Measurements from ENCODE around the gene ZNF630.
"Not testable (repeated sequence)": the region's sequence is repeated elsewhere in the genome, so short reads cannot be mapped to it uniquely, and the experiment has no call there.

ZNF630 gene

GRCh38 chrX:48028091-48028490 lies 43.3 kb downstream of the ZNF630 start:
- DNase-seq (ENCODE audit: low read depth), result no peak

DNA sequence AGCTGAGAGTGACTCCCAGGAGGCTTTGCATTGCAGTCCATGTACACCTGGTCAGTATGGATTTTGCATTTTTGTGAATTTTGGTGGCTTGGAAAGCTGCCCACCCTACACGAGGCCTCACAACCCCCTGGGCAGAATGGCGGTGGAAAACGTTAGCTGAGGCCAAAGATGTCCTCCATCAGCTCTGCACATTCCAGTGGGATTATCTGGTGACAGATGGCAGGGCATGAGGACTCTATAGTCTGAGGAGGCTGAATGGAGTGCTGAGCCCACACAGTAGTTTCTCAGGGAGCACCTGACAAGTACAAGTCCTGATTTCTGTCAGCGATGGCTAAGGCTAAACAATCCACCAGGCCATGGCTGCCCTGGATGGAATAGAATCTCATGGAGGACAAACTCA lies 43.9 kb downstream of the ZNF630 start:
- not testable (repeated sequence) for DNase-seq (ENCODE audit: low read depth)

- no peak for DNase-seq (ENCODE audit: low read depth)
Measured at GRCh38 chrX:48025561-48025960, 45.9 kb downstream of the ZNF630 start.

GRCh38 chrX:48022738-48023137 lies 48.7 kb downstream of the ZNF630 start:
- DNase-seq (ENCODE audit: low read depth), result no peak

- no peak for DNase-seq (ENCODE audit: low read depth)
Measured at GRCh38 chrX:48022100-48022499, 49.3 kb downstream of the ZNF630 start.

DNA sequence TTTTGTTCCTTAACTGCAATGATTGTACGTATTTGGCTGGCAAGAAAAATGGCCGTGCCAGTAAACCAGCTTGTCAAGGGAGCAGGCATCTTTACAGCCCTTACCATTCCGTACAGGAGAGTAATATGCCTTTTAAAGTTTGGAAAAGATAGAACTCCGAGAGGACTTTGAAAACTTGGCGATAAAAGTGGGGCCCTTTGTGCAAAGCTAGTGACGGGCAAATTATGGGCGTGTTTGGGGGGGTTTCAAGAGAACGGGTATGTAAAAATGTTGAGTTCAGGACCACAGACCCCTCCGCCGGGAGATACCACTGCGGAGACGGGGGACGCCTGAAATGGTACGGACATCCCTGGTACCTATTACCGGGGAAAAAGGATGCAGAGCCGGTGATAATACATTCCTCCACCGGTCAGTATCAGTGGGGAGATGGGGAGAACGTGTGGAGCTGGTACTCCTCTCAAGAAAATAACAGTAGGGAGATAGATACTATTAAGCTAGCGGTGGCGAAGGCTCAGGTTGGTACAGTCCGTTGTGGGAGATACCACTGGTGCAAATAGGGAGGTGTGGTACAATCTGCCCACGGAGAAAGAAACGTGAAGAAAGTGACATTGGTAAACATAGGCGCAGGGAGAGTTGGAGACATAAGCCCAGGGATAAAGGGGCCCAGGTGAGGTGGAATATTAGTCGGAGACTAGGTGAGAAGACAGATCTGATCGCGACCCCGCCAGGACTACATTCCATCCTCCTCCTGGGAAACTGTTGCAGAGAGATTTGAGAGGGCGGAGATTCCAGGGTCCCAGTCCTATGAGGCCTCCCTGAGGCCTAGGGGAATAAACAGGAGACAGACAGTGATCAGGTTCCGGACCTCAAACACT lies 50.2 kb downstream of the ZNF630 start:
- peak; percentile 66 for DNase-seq (ENCODE audit: low read depth)

DNA sequence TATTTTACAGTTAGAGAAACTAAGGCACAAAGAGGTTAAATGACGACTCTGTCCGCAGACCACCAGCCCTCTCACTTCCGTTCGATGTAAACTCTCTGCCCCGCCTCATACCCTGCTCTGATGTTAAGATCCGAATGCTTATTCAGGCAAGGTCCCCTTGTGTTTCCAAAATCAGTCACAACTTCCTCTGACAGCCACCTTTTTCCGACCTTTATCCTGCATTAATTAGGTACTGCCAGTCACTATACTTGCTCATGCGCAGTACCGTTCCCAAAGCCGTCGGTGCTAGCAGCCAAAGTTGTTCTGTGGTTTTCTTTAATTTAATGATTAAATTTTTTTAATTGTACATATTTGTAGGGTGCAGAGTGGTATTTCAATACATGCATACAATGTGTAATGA lies 51.0 kb downstream of the ZNF630 start:
- not testable (repeated sequence) for DNase-seq (ENCODE audit: low read depth)

GRCh38 chrX:48019892-48020291 lies 51.5 kb downstream of the ZNF630 start:
- DNase-seq (ENCODE audit: low read depth), result not testable (repeated sequence)

DNA sequence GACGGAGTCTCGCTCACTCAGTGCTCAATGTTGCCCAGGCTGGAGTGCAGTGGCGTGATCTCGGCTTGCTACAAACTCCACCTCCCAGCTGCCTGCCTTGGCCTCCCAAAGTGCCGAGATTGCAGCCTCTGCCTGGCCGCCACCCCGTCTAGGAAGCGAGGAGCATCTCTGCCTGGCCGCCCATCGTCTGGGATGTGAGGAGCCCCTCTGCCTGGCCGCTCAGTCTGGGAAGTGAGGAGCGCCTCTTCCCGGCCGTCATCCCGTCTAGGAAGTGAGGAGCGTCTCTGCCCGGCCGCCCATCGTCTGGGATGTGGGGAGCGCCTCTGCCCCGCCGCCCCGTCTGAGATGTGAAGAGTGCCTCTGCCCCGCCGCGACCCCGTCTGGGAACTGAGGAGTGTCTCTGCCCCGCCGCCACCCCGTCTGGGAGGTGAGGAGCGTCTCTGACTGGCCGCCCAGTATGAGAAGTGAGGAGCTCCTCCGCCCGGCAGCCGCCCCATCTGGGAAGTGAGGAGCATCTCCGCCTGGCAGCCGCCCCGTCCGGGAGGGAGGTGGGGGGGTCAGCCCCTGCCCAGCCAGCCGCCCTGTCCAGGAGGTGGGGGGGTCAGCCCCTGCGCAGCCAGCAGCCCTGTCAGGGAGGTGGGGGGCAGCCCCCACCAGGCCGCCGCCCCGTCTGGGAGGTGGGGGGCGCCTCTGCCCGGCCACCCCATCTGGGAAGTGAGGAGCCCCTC lies 54.7 kb downstream of the ZNF630 start:
- DNase-seq (ENCODE audit: low read depth), result not testable (repeated sequence)

DNA sequence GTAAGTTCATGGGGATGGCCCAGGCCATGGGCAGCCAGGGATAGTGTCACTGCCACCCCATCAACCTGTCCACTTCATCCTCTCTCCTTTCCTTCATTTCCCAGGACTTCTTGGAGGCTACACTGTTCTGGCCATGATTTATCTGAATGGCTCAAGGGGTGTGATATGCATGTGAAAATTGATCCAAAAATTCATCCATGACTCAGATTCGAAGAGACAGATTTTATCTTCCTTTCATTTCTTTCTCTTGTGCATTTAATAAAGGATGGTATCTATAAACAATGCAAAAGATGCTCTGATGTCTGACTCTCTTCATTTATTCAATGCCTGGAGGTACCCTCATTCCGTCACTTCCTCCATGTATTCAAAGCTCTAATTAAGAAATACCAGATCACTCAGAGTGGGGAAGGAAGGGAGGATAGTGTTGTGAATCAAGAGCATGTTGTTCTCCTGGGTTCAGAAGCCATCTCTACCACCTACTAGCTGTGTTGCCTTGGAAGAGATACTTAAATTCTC lies 61.9 kb downstream of the ZNF630 start:
- not testable (repeated sequence) for DNase-seq (ENCODE audit: low read depth)

Measured in activated T-cell treated with anti-CD3 and anti-CD28 coated beads for 1 hour (primary cell).